K562 (cell line): ENCODE measurements around the gene INPP4B. TPM values are rescaled to one million over a fixed set of nuclear protein-coding genes. Genes with fewer than 3 reads are reported as not detected.

Experiments used
- ATAC-seq: fragments of 200-7000 bp; cut with Tn5 transposase; 3 replicates; pipeline ENCODE4 v1.9.1; 2020; ENCODE audit warnings: moderate library complexity
- BruUV-seq: library from RNA; stranded (reverse); fragments of 400-500 nt; replicated peaks from 2 replicates; lab custom pipeline; 2021; lab: Mats Ljungman, UMichigan
- CTCF ChIA-PET: fragments of 300-600 bp; formaldehyde crosslinking; extraction: SDS; loops from one replicate; lab custom pipeline; 2021; ENCODE audit warnings: low intra/inter-chr PET ratio; lab: Yijun Ruan, JAX
- POLR2A ChIA-PET: fragments of 300-600, 350-650 bp; sonication (Branson Sonifier 250); formaldehyde crosslinking; extraction: SDS; loops from one replicate; lab custom pipeline; 2021; ENCODE audit warnings: antibody characterized with exemption, inconsistent platforms; lab: Yijun Ruan, JAX
- DNase-seq, 4 experiments: peaks; one replicate each; pipeline versions ENCODE4 v3.0.0 to v3.0.0-alpha.2; 2011 to 2018; ENCODE audit warnings: low spot score in 3 of 4, mixed read lengths in 3 of 4; ENCODE audit errors: extremely low read depth in 1 of 4
- FAIRE-seq: peaks from 2 replicates; lab custom pipeline; 2011; peaks lifted over from hg19 to GRCh38; lab: Jason Lieb, UNC
- H2AFZ ChIP-seq: 2 replicates; pipeline ENCODE4 v1.6.0; 2011; ENCODE audit warnings: low read depth, low read length, control low read depth, inconsistent platforms
- H3K27ac ChIP-seq: fragments of 200-600 bp; 3 replicates; pipeline ENCODE4 v1.8.0; 2011; ENCODE audit warnings: low read depth, mild to moderate bottlenecking, control low read depth, inconsistent platforms, low read length, moderate library complexity, mixed read lengths; ENCODE audit errors: extremely low read depth
- H3K27me3 ChIP-seq, 2 experiments: fragments of 300-600 bp in 1 of 2; 2 replicates in 1 of 2; 3 replicates in 1 of 2; pipeline versions ENCODE4 v1.6.0 to v1.8.0; 2011; ENCODE audit warnings: inconsistent platforms in 2 of 2, low read length in 2 of 2, mild to moderate bottlenecking in 1 of 2, mixed read lengths in 1 of 2, moderate library complexity in 1 of 2; ENCODE audit not compliant: control insufficient read depth in 2 of 2, insufficient read depth in 2 of 2
- H3K36me3 ChIP-seq: fragments of 300-600 bp; 3 replicates; pipeline ENCODE4 v1.8.0; 2011; ENCODE audit warnings: mild to moderate bottlenecking, low read length, inconsistent platforms; ENCODE audit not compliant: control insufficient read depth, insufficient read depth
- H3K4me1 ChIP-seq, 2 experiments: fragments of 200-600 bp in 1 of 2; replicated peaks in 1 of 2; 2 replicates in 1 of 2; 3 replicates in 1 of 2; pipeline versions ENCODE4 v1.5.1 to v1.8.0; 2011; ENCODE audit warnings: inconsistent platforms in 2 of 2, low read length in 2 of 2, mild to moderate bottlenecking in 1 of 2, mixed read lengths in 1 of 2, moderate library complexity in 1 of 2; ENCODE audit not compliant: control insufficient read depth in 2 of 2, insufficient read depth in 2 of 2
- H3K4me2 ChIP-seq: 2 replicates; pipeline ENCODE4 v1.6.1; 2011; ENCODE audit warnings: low read length, control low read depth, inconsistent platforms, mixed read lengths; ENCODE audit not compliant: insufficient read depth
- H3K4me3 ChIP-seq: fragments of 200-600 bp; sonication (generic), shearing (Covaris generic); 2 replicates; pipeline ENCODE4 v1.5.1; 2016; ENCODE audit warnings: control low read depth, inconsistent platforms
- H3K79me2 ChIP-seq: fragments of 200-600 bp; 3 replicates; pipeline ENCODE4 v1.8.0; 2011; ENCODE audit warnings: low read length, inconsistent platforms; ENCODE audit not compliant: control insufficient read depth, insufficient read depth
- H3K9ac ChIP-seq, 2 experiments: 2 replicates each; pipeline versions ENCODE4 v1.6.0 to v1.6.1; 2011; ENCODE audit warnings: low read depth in 2 of 2, low read length in 2 of 2, control low read depth in 1 of 2, inconsistent platforms in 1 of 2, mild to moderate bottlenecking in 1 of 2, mixed read lengths in 1 of 2; ENCODE audit not compliant: insufficient read depth in 1 of 2
- H3K9me1 ChIP-seq: one replicate; pipeline ENCODE4 v1.6.0; 2011; ENCODE audit warnings: inconsistent platforms, mild to moderate bottlenecking, low read length, moderate library complexity; ENCODE audit not compliant: control insufficient read depth, insufficient read depth
- H3K9me3 ChIP-seq: replicated peaks from 2 replicates; pipeline ENCODE4 v1.5.1; 2011; ENCODE audit warnings: low read depth, low read length, inconsistent platforms; ENCODE audit not compliant: control insufficient read depth, insufficient read depth
- H4K20me1 ChIP-seq: replicated peaks from 2 replicates; pipeline ENCODE4 v1.6.1; 2011; ENCODE audit warnings: low read length, inconsistent platforms, mixed read lengths; ENCODE audit not compliant: control insufficient read depth, insufficient read depth
- CCAR2 ChIP-seq: fragments of 200-400 bp; formaldehyde crosslinking; IDR thresholded peaks from 2 replicates; pipeline ENCODE4 v1.6.1; 2017; ENCODE audit warnings: mild to moderate bottlenecking, low read depth, low read length
- GATAD2B ChIP-seq: fragments of 450-650 bp; IDR thresholded peaks from 2 replicates; pipeline ENCODE4 v1.6.1; 2017; ENCODE audit warnings: mild to moderate bottlenecking, borderline replicate concordance
- KLF6 ChIP-seq: fragments of 250-450 bp; sonication (Bioruptor Pico); IDR thresholded peaks from 2 replicates; pipeline ENCODE4 v1.4.0; 2020; ENCODE audit warnings: mild to moderate bottlenecking, moderate library complexity, borderline replicate concordance
- NR4A1 ChIP-seq, 2 experiments: fragments of 250-450 bp in 1 of 2; fragments of 450-650 bp in 1 of 2; sonication (Bioruptor Pico) in 1 of 2; IDR thresholded peaks; 2 replicates each; pipeline versions ENCODE4 v1.4.0 to v1.6.1; 2016 to 2020; ENCODE audit warnings: mild to moderate bottlenecking in 2 of 2, missing compliant biosample characterization in 1 of 2, missing genetic modification characterization in 1 of 2, moderate library complexity in 1 of 2
- POLR2A ChIP-seq: fragments of 450-650 bp; conservative IDR thresholded peaks from 2 replicates; pipeline ENCODE4 v1.6.1; 2016
- ZNF197 ChIP-seq: fragments of 200-800 bp; sonication (Bioruptor generic); IDR thresholded peaks from 2 replicates; pipeline ENCODE4 v1.6.1; 2016; ENCODE audit warnings: low read depth, missing genetic modification characterization, missing compliant biosample characterization
- ZNF431 ChIP-seq: sonication (generic); formaldehyde crosslinking; IDR thresholded peaks from 2 replicates; pipeline ENCODE4 v1.8.0; 2022; ENCODE audit warnings: mild to moderate bottlenecking, missing genetic modification reagents
- ZNF717 ChIP-seq: fragments of 250-450 bp; sonication (Bioruptor Pico); IDR thresholded peaks from 2 replicates; pipeline ENCODE4 v1.5.0; 2021
- WGBS: fragments of 100-300 bp; shearing (Covaris generic); methylation state at CpG from one replicate; pipeline ENCODE4 v1.1.6; 2016; ENCODE audit warnings: low coverage, mixed read lengths; ENCODE audit not compliant: insufficient coverage; ENCODE audit errors: missing lambda C conversion rate; 5-methylcytosine and 5-hydroxymethylcytosine counted together
- in situ Hi-C: fragments of 300-500 bp; cut with MboI; formaldehyde crosslinking; loops from 4 replicates; pipeline ENCODE4 v1.15.0; 2018; ENCODE audit warnings: inconsistent platforms, mixed read lengths
- intact Hi-C: fragments of 100-400 bp; cut with micrococcal nuclease; formaldehyde crosslinking; loops from 2 replicates; pipeline ENCODE4 v1.14.2; 2022
- polyA plus RNA-seq, 8 experiments: library from polyadenylated mRNA; depleted of rRNA in 4 of 8; stranded (reverse) in 5 of 8; unstranded in 3 of 8; fragments of >200 nt; fragmentation: Nextera tagmentation in 2 of 8; fragmentation: Illumina TruSeq in 1 of 8; extraction: Ambion mirVana in 2 of 8; extraction: Trizol in 1 of 8; gene quantifications; 2 replicates each; pipeline versions ENCODE4 v1.2.1 to v1.2.3, GENCODE V29; 2011 to 2014; ENCODE audit warnings: inconsistent platforms in 1 of 8, missing spikeins in 1 of 8
- total RNA-seq, 7 experiments: library from RNA; depleted of rRNA in 6 of 7; stranded (reverse); fragments of >200 nt in 6 of 7; fragmentation: Illumina TruSeq in 2 of 7; extraction: Trizol in 2 of 7; gene quantifications; 2 replicates each; pipeline versions ENCODE4 v1.2.1 to v1.2.3, GENCODE V29; 2011 to 2021; ENCODE audit warnings: low replicate concordance in 1 of 7
- TF ChIP-seq, protein P1 (sequence below): sonication (generic); formaldehyde crosslinking; IDR thresholded peaks from 2 replicates; pipeline ENCODE4 v1.9.0; 2022; ENCODE audit warnings: mild to moderate bottlenecking, missing genetic modification reagents

INPP4B gene
- total and polyA plus RNA-seq, 9 of the 15 experiments (the other 6 are each of a cell fraction or from before 2014, with no cell fraction given) = 0.04 to 0.11 TPM; not detected in 7

DNA sequence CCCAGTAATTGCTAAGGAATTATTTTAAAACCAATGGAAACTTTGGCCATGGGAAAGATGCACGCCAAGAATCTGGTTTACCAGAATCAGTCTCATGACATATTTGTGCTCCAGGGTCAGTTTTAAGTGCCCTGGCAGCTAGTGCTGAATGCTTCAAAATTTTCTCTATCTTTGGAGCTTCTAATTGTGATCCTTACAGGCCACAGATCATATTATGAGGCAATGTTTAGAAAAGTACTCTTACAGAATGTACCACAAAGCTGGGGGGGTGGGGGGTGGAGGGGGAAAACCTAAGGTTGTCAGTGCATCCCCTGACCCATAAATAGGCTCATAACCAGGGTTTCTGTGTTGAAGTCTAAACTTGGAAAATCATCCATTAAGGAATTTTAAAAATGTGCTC is 514.5 kb downstream of the INPP4B start:
- in situ Hi-C loops (no loop called here), intact Hi-C loops (no loop called here)
- FAIRE-seq (no peak), DNase-seq (no peak), ATAC-seq (no peak)
- H3K9me3 ChIP-seq = no peaks in the 10 kb centered on the region
- ChIA-PET CTCF (no interaction called here), POLR2A (no interaction called here)
- no peak overlapping the region for H3K27ac ChIP-seq
- no peak overlapping the region for H2AFZ ChIP-seq
- no peaks in the 10 kb centered on the region for H3K79me2 ChIP-seq
- no peak overlapping the region for H3K4me3 ChIP-seq
- H3K9ac ChIP-seq = no peak overlapping the region
- no TSS peak for BruUV-seq
- no peaks in the 10 kb centered on the region for H3K4me1 ChIP-seq
- H4K20me1 ChIP-seq = no peaks in the 10 kb centered on the region
- H3K4me2 ChIP-seq = no peak overlapping the region
- no peaks in the 10 kb centered on the region for H3K9me1 ChIP-seq
- no peaks in the 10 kb centered on the region for H3K27me3 ChIP-seq
- 0% methylated on average over 1 of the region's 1 CpG for WGBS
- TF ChIP-seq GATAD2B (no peak), ZNF431 (CRISPR knock-in tag) (no peak), ZNF197 (no peak), NR4A1 (CRISPR knock-in tag; IDR thresholded peaks at IDR 0.05) (no peak), NR4A1 (tag; IDR thresholded peaks at IDR 0.05) (no peak), KLF6 (CRISPR knock-in tag) (no peak), CCAR2 (no peak), ZNF717 (CRISPR knock-in tag) (no peak), POLR2A (no peak)
- TF ChIP-seq, protein P1, sequence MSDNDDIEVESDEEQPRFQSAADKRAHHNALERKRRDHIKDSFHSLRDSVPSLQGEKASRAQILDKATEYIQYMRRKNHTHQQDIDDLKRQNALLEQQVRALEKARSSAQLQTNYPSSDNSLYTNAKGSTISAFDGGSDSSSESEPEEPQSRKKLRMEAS (CRISPR knock-in tag) = no peak
- H3K36me3 ChIP-seq = no peaks in the 10 kb centered on the region
